ENCODE results near the gene RNFT1. TPM values are rescaled to one million over a fixed set of nuclear protein-coding genes. Genes with fewer than 3 reads are reported as not detected.
A peak's percentile ranks its signal among the peaks of the same experiment; 100 is the strongest.
"Not testable (repeated sequence)": the region's sequence is repeated elsewhere in the genome, so short reads cannot be mapped to it uniquely, and the experiment has no call there.

Gene RNFT1
- total and polyA plus RNA-seq, 2 donors (not counting 3 experiments of a cell fraction or from before 2014, with no cell fraction given) = 10.7 to 16.2 TPM

GRCh38 chr17:59972778-59973177, 8.2 kb upstream of the RNFT1 start:
- Histone ChIP-seq H3K79me2 (ENCODE audit: control insufficient read depth, insufficient read depth, low read length) (no peaks in the 10 kb centered on the region), H3K36me3 (ENCODE audit: control insufficient read depth in 2 of 2, extremely low read depth in 1 of 2, insufficient read depth in 2 of 2, low read length in 2 of 2) (no peaks in the 10 kb centered on the region), H2AFZ (ENCODE audit: low read depth, low read length) (no peak overlapping the region), H3K9ac (replicated peaks; ENCODE audit: extremely low read depth, insufficient read depth, low read length) (no peak overlapping the region), H4K20me1 (replicated peaks; ENCODE audit: control insufficient read depth, extremely low read depth, insufficient read depth, low read length) (no peaks in the 10 kb centered on the region), H3K4me2 (ENCODE audit: insufficient read depth, low read length) (no peak overlapping the region), H3K27me3 (ENCODE audit: control insufficient read depth in 2 of 2, insufficient read depth in 2 of 2, low read length in 2 of 2) (peaks cover 0 to 3% of the 10 kb centered on the region in 2 experiments), H3K4me3 (replicated peaks in 1 of 3; ENCODE audit: insufficient read depth in 1 of 3, low read depth in 1 of 3, low read length in 3 of 3) (no peak overlapping the region), H3K4me1 (ENCODE audit: control insufficient read depth, extremely low read depth, insufficient read depth, low read length) (no peaks in the 10 kb centered on the region), H3K27ac (ENCODE audit: insufficient read depth, low read depth, low read length) (no peak overlapping the region), H3K9me1 (replicated peaks; ENCODE audit: control insufficient read depth, extremely low read depth, insufficient read depth, low read length) (no peaks in the 10 kb centered on the region), H3K9me3 (replicated peaks; ENCODE audit: control insufficient read depth, insufficient read depth, low read length) (no peaks in the 10 kb centered on the region)
- intact Hi-C loops (cut with micrococcal nuclease) = no loop called here
- dilution Hi-C loops (cut with MboI; ENCODE audit: extremely low pct_ligation_motif_present, low sequenced_read_pairs) = no loop called here
- FAIRE-seq (peak; percentile 37), DNase-seq (ENCODE audit: low read depth, low spot score) (no peak)
- CTCF ChIA-PET = interaction anchor here (0.6 to 1.5 kb wide), 2 partner anchors 59 to 370 kb away, joined by 3 to 4 read pairs; no protein-coding TSS in a partner anchor
- no TSS peak for BruUV-seq (replicated peaks)
- TF ChIP-seq MYC (IDR thresholded peaks at IDR 0.05; ENCODE audit: low read depth, low read length) (no peak), POLR2A (IDR thresholded peaks at IDR 0.05; ENCODE audit: low read depth, low read length) (no peak), GATA2 (IDR thresholded peaks at IDR 0.05; ENCODE audit: insufficient read depth, insufficient read length, low read depth, low read length) (no peak), EZH2 (IDR thresholded peaks at IDR 0.05; ENCODE audit: borderline replicate concordance, low read depth, low read length, severe bottlenecking) (no peak), POLR2AphosphoS5 (IDR thresholded peaks at IDR 0.05; ENCODE audit: insufficient read depth, low read depth, low read length) (no peak), CTCF (IDR thresholded peaks at IDR 0.05; ENCODE audit: extremely low read depth in 1 of 2, insufficient read depth in 1 of 2, low read depth in 1 of 2, low read length in 2 of 2) (no peak), JUN (IDR thresholded peaks at IDR 0.05; ENCODE audit: borderline replicate concordance, insufficient read depth, insufficient read length, low read depth) (no peak), FOS (IDR thresholded peaks at IDR 0.05; ENCODE audit: borderline replicate concordance, insufficient read depth, low read length) (no peak)
- TF ChIP-seq, protein P1, sequence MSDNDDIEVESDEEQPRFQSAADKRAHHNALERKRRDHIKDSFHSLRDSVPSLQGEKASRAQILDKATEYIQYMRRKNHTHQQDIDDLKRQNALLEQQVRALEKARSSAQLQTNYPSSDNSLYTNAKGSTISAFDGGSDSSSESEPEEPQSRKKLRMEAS (IDR thresholded peaks at IDR 0.05; ENCODE audit: insufficient read depth, insufficient read length) = no peak
- POLR2A ChIA-PET = no interaction called here

GRCh38 chr17:59971771-59972170, 7.2 kb upstream of the RNFT1 start:
- FAIRE-seq; H3K4me1 ChIP-seq (ENCODE audit: control insufficient read depth, extremely low read depth, insufficient read depth, low read length); DNase-seq (ENCODE audit: low read depth, low spot score); H3K4me2 ChIP-seq (ENCODE audit: insufficient read depth, low read length); H3K27ac ChIP-seq (ENCODE audit: insufficient read depth, low read depth, low read length); BruUV-seq (replicated peaks); intact Hi-C loops (cut with micrococcal nuclease); H3K4me3 ChIP-seq (replicated peaks in 1 of 3; ENCODE audit: insufficient read depth in 1 of 3, low read depth in 1 of 3, low read length in 3 of 3); dilution Hi-C loops (cut with MboI; ENCODE audit: extremely low pct_ligation_motif_present, low sequenced_read_pairs); H3K27me3 ChIP-seq (ENCODE audit: control insufficient read depth in 2 of 2, insufficient read depth in 2 of 2, low read length in 2 of 2); H2AFZ ChIP-seq (ENCODE audit: low read depth, low read length); H4K20me1 ChIP-seq (replicated peaks; ENCODE audit: control insufficient read depth, extremely low read depth, insufficient read depth, low read length); POLR2A ChIA-PET; H3K9me1 ChIP-seq (replicated peaks; ENCODE audit: control insufficient read depth, extremely low read depth, insufficient read depth, low read length); H3K9ac ChIP-seq (replicated peaks; ENCODE audit: extremely low read depth, insufficient read depth, low read length); CTCF ChIA-PET; H3K36me3 ChIP-seq (ENCODE audit: control insufficient read depth in 2 of 2, extremely low read depth in 1 of 2, insufficient read depth in 2 of 2, low read length in 2 of 2); H3K79me2 ChIP-seq (ENCODE audit: control insufficient read depth, insufficient read depth, low read length); H3K9me3 ChIP-seq (replicated peaks; ENCODE audit: control insufficient read depth, insufficient read depth, low read length): not testable (repeated sequence)
